Chondrocyte (in vitro differentiated cells): ENCODE results near the gene GRAP2. TPM values are rescaled to one million over a fixed set of nuclear protein-coding genes. Genes with fewer than 3 reads are reported as not detected.
"Not testable (repeated sequence)": the region's sequence is repeated elsewhere in the genome, so short reads cannot be mapped to it uniquely, and the experiment has no call there.

Source experiments
- DNase-seq: peaks from one replicate; pipeline ENCODE4 v3.0.0; 2021; ENCODE audit warnings: mixed read lengths, low spot score
- H3K27ac Mint-ChIP-seq: one replicate; pipeline ENCODE4 v1.8.0; 2021; ENCODE audit warnings: mild to moderate bottlenecking, moderate library complexity, mixed read lengths; ENCODE audit not compliant: unreplicated experiment
- H3K27me3 Mint-ChIP-seq: 2 replicates; pipeline ENCODE4 v1.8.0; 2021; ENCODE audit warnings: low read depth, mixed read lengths
- H3K36me3 Mint-ChIP-seq: 2 replicates; pipeline ENCODE4 v1.8.0; 2021; ENCODE audit warnings: low read depth, mixed read lengths
- H3K4me1 Mint-ChIP-seq: 2 replicates; pipeline ENCODE4 v1.8.0; 2021; ENCODE audit warnings: low read depth, mild to moderate bottlenecking, mixed read lengths
- H3K4me3 Mint-ChIP-seq: one replicate; pipeline ENCODE4 v1.8.0; 2021; ENCODE audit warnings: mild to moderate bottlenecking, moderate library complexity, mixed read lengths; ENCODE audit not compliant: unreplicated experiment
- H3K9me3 Mint-ChIP-seq: 2 replicates; pipeline ENCODE4 v1.8.0; 2021; ENCODE audit warnings: low read depth, mixed read lengths
- CTCF ChIP-seq: fragments of 200-600 bp; sonication (generic); IDR thresholded peaks from 2 replicates; pipeline ENCODE4 v1.5.0; 2021; ENCODE audit warnings: antibody characterized with exemption, mild to moderate bottlenecking, moderate library complexity
- total RNA-seq: library from RNA; stranded (reverse); gene quantifications from 3 replicates; pipeline ENCODE4 v1.2.1, GENCODE V29; 2021

The GRAP2 gene
- total RNA-seq, 1 donor from 2014 or later = not detected

- no peak for TF ChIP-seq CTCF
- H3K9me3 Mint-ChIP-seq = no peaks in the 10 kb centered on the region
- no peak overlapping the region for H3K27ac Mint-ChIP-seq
- H3K4me3 Mint-ChIP-seq = no peak overlapping the region
- no peak for DNase-seq
- no peaks in the 10 kb centered on the region for H3K4me1 Mint-ChIP-seq
- H3K27me3 Mint-ChIP-seq = peaks cover 29% of the 10 kb centered on the region
- no peaks in the 10 kb centered on the region for H3K36me3 Mint-ChIP-seq
These were observed 40.8 kb upstream of the GRAP2 start for GRCh38 chr22:39859903-39860588.

DNA sequence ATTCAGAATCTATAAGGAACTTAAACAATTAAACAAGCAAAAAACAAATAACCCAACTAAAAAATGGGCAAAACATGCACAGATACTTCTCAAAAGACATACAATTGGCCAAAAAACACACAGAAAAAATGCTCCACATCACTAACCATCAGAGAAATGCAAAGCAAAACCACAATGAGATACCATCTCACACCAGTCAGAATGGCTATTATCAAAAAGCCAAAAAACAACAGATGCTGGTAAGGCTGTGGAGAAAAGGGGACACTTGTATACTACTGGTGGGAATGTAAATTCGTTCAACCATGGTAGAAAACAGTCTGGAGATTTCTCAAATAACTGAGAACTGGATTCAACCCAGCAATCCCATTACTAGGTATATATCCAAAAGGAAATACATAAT, 32.1 kb upstream of the GRAP2 start:
- H3K4me3 Mint-ChIP-seq = no peak overlapping the region
- no peak overlapping the region for H3K27ac Mint-ChIP-seq
- no peak for TF ChIP-seq CTCF
- H3K27me3 Mint-ChIP-seq = peaks cover 7% of the 10 kb centered on the region
- DNase-seq = no peak
- peaks cover under 1% of the 10 kb centered on the region for H3K36me3 Mint-ChIP-seq
- no peaks in the 10 kb centered on the region for H3K9me3 Mint-ChIP-seq
- H3K4me1 Mint-ChIP-seq = no peaks in the 10 kb centered on the region

- H3K36me3 Mint-ChIP-seq, DNase-seq, H3K9me3 Mint-ChIP-seq, H3K4me3 Mint-ChIP-seq, H3K4me1 Mint-ChIP-seq, H3K27ac Mint-ChIP-seq, H3K27me3 Mint-ChIP-seq: not testable (repeated sequence)
These were observed 31.1 kb upstream of the GRAP2 start for GRCh38 chr22:39869797-39870196.

- no peak overlapping the region for H3K27ac Mint-ChIP-seq
- TF ChIP-seq CTCF = no peak
- DNase-seq = no peak
- no peaks in the 10 kb centered on the region for H3K4me1 Mint-ChIP-seq
- peaks cover 2% of the 10 kb centered on the region for H3K36me3 Mint-ChIP-seq
- no peaks in the 10 kb centered on the region for H3K9me3 Mint-ChIP-seq
- peaks cover 4% of the 10 kb centered on the region for H3K27me3 Mint-ChIP-seq
- H3K4me3 Mint-ChIP-seq = no peak overlapping the region
These were observed 29.7 kb upstream of the GRAP2 start for GRCh38 chr22:39871008-39871798.

DNA sequence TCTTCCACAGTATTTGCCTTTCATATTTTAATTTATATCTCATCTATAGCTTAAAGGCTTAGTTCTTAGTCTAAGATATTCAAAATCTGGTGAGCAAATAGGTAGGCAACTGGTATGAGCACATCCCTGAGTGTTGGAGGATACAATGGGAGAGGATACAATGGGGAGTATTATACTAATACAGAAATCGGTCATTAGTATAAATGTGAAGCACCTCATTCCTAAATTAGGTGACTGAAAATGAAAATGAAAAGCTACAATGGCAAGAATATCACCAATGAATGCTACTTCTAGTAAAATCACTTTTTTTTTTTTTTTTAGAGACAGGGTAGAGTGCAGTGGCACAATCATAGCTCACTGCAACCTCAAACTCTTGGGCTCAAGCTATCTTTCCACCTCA, 28.3 kb upstream of the GRAP2 start:
- Mint-ChIP-seq H3K4me1 (no peaks in the 10 kb centered on the region), H3K9me3 (no peaks in the 10 kb centered on the region), H3K4me3 (no peak overlapping the region), H3K27ac (no peak overlapping the region), H3K36me3 (peaks cover 2% of the 10 kb centered on the region), H3K27me3 (peaks cover 3% of the 10 kb centered on the region)
- DNase-seq = no peak
- no peak for TF ChIP-seq CTCF
